ENCODE results near the gene KRT80.

The KRT80 gene

DNA sequence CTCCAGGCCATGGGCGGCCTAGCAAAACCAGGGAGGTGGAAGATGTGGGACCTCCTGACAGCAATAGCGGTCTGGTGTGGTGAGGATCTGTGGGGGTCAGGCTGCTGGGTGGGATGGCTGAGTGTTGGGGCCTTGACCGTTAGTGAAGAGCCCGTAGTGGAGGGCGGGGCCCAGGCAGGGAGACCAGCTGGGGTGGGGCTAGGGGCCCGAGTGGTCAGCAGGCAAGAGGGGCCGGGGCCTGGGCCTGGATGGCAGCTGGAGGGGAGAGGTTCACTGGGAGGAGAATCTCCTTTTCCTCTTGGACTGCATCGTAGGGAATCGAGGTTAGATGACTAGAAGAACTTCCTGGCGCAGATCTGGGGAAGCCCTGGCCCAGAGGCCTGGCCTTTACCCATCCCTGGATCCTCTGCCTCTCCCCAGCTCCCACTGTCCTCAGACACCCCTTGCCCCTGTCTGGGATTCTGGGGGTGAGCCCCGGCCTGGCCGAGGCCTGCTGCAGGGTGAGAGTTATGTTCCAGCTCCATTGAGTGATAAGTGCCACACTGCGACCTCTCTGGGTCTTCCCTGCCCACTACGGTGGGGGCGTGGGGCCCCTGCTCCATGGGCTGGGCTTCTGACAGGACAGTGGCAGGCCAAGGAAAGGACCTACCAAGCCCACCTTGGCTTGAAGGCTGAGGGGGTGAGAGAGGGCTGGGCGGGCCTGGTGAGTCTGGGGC is 47.1 kb downstream of the KRT80 start:
- DNase-seq (ENCODE audit: insufficient read length, low spot score): no peak

GRCh38 chr12:52142431-52142830 is 49.4 kb downstream of the KRT80 start:
- DNase-seq (ENCODE audit: insufficient read length, low spot score): no peak
- no peak for FAIRE-seq

More for the DNA sequence above, 47.1 kb downstream of the KRT80 start:
- FAIRE-seq: no peak

DNA sequence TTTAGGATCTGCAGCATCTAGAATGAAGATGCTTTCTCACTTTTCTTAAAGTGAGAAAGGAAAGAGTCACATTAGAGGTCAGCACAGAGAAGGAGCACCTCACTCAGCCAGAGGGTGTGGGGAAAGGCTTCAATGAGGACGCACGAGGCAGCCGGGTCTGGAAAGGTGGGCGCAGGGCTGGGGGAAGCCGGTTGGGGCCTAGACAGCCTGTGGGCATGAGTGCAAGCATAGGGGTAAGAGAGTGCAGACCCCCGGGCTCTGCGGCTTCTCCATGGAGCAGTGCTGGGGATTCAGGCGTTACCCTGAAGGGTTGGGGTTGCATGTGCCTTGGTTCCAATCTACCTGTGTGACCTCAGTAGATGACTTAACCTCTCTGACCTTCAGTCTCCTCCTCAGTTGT is 49.9 kb downstream of the KRT80 start:
- DNase-seq (ENCODE audit: insufficient read length, low spot score) (no peak), FAIRE-seq (no peak)

- DNase-seq (ENCODE audit: insufficient read length, low spot score): no peak
- FAIRE-seq: no peak
Observed at GRCh38 chr12:52141306-52141705, 50.5 kb downstream of the KRT80 start.

DNA sequence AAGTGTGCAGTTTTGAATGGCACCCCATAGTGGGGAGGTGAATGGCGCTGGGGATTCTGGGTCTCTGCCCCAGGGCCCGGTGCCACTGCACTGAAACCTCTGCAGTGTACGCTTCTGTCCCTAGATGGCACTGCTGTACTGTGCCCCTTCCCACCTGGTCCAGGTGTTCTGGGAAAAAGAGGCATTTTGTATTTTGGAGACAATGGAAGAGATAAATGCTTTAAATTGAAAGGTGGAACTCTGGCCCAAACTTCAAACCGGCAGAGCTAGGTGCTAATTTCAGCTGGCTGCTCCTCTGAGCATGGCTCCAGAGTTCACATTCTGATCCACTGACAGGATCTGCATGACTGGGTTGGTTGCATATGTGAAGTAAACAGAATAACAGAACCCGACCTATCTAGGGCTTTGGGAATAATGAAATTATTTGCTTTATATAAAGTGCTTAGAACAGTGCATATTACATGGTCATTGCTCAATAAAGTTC is 52.2 kb downstream of the KRT80 start:
- FAIRE-seq: no peak
- DNase-seq (ENCODE audit: insufficient read length, low spot score): peak; percentile 72

DNA sequence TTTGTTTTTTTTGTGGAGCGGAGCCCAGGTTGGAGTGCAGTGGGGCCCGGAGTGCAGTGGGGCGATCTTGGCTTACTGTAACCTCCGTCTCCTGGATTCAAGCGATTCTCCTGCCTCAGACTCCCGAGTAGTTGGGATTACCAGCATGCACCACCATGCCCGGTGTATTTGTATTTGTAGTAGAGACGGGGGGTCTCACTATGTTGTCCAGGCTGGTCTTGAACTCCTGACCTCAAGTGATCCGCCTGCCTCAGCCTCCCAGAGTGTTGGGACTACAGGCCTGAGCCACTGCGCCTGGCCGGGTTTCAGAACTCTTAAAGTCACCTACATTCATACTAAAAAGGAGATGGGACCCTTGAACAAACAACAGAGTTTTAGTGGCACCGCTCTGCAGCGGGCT is 52.7 kb downstream of the KRT80 start:
- no peak for DNase-seq (ENCODE audit: insufficient read length, low spot score)
- no peak for FAIRE-seq

DNA sequence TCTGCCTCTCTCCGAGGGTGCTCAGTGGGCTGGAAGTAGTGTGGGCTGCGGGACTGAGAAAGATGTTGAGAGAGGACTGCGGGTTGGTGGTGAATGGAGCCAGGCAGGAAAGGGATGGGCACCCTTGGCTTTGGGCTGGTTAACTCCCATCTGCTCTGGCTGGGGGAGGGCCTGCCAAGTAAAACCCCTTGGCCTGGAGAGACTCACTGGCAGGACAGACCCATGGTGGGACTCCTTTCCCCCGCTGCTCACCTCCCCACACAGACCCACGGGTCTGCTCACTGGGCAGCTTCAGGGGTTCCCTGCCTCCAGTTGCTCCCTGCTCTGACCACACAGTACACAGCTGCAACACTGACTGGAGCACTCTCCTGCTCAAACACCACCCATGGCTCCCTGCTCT is 54.1 kb downstream of the KRT80 start:
- DNase-seq (ENCODE audit: insufficient read length, low spot score) (no peak), FAIRE-seq (no peak)

GRCh38 chr12:52132754-52133161 is 59.1 kb downstream of the KRT80 start:
- FAIRE-seq: no peak
- DNase-seq (ENCODE audit: insufficient read length, low spot score): no peak

DNA sequence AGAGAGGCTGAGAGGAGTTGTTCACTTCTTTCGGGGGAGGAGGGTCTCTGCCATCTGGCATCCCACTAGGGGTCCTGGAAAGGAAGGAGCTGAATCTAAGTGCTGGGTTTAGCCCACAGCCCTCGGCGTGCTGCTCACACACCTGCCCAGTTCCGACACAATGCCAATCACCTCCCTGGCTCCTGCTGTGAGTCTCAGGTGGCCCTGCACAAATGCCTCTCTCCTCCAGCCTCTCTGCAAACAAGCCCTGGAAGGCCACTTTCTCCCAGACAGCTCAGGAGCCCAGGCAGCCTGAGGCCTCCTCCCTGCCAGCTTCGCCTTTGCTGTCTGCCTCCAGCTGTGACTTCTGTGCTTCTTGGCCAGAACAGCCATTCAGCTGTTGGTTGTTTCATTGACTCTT is 61.1 kb downstream of the KRT80 start:
- DNase-seq (ENCODE audit: insufficient read length, low spot score): no peak
- FAIRE-seq: no peak

GRCh38 chr12:52127683-52128450 is 63.9 kb downstream of the KRT80 start:
- DNase-seq (ENCODE audit: insufficient read length, low spot score): no peak
- no peak for FAIRE-seq

DNA sequence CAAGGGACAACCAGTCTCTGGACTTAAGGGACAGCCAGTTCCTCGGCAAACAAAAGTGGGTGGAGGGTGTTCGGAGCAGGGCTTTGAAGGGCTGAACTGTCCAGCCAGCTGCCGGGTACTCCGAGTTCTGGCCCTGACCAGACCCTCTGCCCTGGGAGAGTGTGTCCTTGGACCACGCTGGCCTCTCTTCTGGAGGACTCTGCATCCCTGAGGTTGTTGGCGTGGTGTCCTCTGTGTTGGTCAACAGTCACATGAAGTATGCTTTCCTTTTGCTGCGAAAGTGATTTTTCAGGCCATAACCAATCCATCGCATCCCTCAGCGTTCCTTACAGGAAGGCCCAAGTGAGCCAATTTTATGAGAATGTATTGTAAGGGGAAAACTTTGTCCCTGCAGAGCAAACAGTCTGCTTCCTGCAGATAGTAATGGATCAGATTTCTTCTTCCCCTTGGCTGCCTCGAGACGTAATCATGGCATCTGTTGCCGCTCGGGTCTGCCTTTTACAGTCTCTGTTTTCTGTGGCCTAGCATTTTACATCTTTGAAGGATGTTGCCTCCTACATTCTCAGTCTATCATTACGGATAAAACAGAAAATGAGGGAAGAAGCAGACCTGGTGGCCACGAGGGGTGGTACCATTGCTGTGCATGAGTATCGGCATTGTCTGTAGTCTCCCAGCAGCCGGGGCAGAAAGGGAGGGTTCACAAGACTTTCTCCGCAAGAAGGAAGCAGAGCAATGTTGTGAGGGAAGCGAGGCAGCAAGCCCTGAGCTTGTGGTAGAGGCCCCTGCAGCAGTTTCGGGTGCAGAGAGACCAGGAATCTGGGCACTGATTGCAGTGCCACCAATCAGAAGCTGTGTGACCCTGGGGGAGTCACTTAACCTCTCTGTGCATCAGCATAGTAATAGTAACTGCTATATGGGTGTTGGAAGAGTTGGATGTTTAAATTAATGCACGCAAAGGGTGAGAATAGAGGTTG is 64.9 kb downstream of the KRT80 start:
- DNase-seq (ENCODE audit: insufficient read length, low spot score): no peak
- FAIRE-seq: no peak

- DNase-seq (ENCODE audit: insufficient read length, low spot score): no peak
Observed at GRCh38 chr12:52126050-52126604, 65.7 kb downstream of the KRT80 start.

GRCh38 chr12:52125476-52125900 is 66.3 kb downstream of the KRT80 start:
- no peak for FAIRE-seq
- no peak for DNase-seq (ENCODE audit: insufficient read length, low spot score)

More at GRCh38 chr12:52126050-52126604, 65.7 kb downstream of the KRT80 start:
- no peak for FAIRE-seq

DNA sequence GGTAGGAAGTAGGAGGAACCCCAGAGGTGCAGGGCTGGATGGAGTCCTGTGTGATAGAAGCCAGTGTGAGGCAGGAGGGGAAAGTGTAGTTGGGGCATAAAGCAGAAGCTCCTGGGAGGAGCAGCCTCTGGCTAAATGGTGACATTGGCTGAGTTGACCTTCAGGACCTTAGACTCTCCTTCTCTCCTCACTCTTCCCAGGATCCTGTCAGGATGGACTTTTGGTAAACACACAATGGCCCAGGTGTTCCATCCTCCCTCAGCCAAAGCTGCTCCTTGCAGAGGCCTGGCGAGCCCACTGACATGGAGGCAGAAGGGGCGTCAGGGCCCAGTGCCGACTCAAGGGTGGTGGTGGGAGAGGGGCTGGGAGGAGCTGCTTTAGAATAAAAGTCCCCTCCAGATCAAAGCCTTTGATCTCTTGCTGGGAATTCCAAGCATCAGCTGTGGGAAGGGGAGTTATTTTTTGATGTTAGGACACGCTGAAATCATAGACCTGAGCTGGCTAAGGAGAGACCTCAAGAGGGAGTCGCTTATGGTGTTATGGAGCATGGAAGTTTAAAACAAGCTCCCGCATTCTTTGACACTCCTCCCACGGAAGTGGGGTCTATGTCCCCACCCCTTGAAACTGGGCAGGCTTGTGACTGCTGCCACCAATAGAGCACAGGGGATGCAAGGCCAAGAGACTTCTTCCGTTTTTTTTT is 68.2 kb downstream of the KRT80 start:
- no peak for DNase-seq (ENCODE audit: insufficient read length, low spot score)

GRCh38 chr12:52122904-52123303 is 68.9 kb downstream of the KRT80 start:
- DNase-seq (ENCODE audit: insufficient read length, low spot score) (no peak), FAIRE-seq (no peak)

More for the DNA sequence above, 68.2 kb downstream of the KRT80 start:
- no peak for FAIRE-seq

GRCh38 chr12:52122540-52122871 is 69.3 kb downstream of the KRT80 start:
- FAIRE-seq: no peak
- DNase-seq (ENCODE audit: insufficient read length, low spot score): no peak

DNA sequence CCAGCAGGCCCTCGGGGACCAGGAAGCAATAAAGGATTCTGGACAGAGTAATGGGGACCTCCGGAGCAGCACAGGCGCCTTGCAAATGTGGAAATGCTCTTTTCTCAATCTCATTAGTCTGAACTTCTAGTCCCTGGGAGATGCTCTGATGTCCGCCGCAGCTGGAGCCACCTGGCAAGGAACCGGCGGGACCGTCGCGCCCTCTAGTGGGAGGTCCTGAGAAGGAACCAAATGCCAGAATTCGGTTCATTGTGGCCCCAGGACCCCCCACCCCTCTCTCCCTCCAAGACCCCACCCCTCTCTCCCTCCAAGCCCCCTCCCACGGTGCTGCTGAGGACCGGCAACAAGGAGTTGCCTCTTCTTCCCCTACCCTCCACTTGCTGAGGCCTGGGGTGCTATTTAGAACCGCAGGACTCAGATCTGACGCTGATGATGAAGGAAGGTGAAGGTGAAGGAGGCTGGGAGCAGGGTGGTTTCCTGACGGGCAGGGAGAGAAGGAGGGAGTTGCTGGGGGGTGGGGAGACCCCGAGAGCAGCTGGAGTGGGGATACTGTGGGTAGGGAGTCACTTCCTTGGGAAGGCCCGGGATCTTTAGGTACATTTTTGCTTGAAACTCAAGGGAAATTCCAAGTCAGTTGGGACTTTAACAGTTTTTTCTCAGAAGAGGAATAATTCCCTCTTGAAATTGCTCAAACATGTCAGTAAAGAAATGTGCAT is 69.8 kb downstream of the KRT80 start:
- FAIRE-seq (no peak), DNase-seq (ENCODE audit: insufficient read length, low spot score) (peak; percentile 83)

DNA sequence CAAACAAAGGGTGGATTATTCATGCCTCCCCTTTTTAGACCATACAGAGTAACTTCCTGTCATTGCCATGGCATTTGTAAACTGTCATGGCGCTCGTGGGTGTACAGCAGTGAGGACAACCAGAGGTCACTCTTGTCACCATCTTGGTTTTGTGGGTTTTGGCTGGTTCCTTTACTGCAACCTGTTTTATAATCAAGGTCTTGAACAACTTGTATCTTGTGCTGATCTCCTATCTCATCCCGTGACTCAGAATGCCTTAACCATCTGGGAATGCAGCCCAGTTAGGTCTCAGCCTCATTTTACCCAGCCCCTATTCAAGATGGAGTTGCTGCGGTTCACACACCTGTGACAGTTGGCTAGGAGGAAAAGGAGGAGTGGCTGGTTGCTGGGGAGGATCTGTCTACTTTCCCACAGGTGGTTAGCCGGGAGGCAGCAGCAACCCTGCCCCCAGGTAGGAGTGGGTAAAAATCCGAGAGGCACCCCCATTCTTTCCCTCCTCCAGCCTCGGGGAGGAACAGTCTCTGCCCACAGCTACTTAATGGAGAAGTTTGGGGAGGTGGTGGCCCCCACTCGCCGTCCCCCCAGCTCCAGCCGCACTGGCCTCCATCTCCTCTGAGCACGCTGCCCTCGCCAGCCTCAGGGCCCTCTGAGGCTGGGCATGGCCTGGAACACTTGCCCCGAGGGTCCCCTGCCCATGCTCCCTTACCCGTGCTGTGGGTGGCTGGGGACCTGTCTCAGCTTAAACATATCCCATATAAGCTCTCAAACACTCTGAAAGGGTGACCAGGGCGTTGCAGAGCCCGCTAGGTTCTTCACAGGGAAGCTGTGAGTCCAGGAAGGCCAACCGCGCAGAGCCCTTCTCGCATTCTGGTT is 70.6 kb downstream of the KRT80 start:
- FAIRE-seq: no peak
- DNase-seq (ENCODE audit: insufficient read length, low spot score): no peak

Measured in HTR-8/SVneo (cell line).